Panc1 (cell line): ENCODE results near the gene LONP2. TPM values are rescaled to one million over a fixed set of nuclear protein-coding genes. Genes with fewer than 3 reads are reported as not detected.
"Not testable (repeated sequence)": the region's sequence is repeated elsewhere in the genome, so short reads cannot be mapped to it uniquely, and the experiment has no call there.

Source experiments
- ATAC-seq: fragments of 200-7000 bp; cut with Tn5 transposase; 2 replicates; pipeline ENCODE4 v1.9.1; 2020; ENCODE audit warnings: mild to moderate bottlenecking, moderate library complexity
- BruUV-seq: library from RNA; stranded (reverse); fragments of 400-500 nt; replicated peaks from 2 replicates; lab custom pipeline; 2021; lab: Mats Ljungman, UMichigan
- CTCF ChIA-PET: fragments of 300-600 bp; sonication (Branson Sonifier 250); formaldehyde crosslinking; loops from one replicate; lab custom pipeline; 2022; ENCODE audit warnings: antibody characterized with exemption; lab: Charles Lee
- POLR2A ChIA-PET: fragments of 300-600 bp; sonication (Branson Sonifier 250); formaldehyde crosslinking; loops from one replicate; lab custom pipeline; 2022; ENCODE audit warnings: antibody characterized with exemption; lab: Charles Lee
- DNase-seq: peaks from one replicate; pipeline ENCODE4 v3.0.0-alpha.2; 2010; ENCODE audit warnings: low read depth, low spot score
- H3K27ac ChIP-seq: 2 replicates; pipeline ENCODE4 v1.5.1; 2011; ENCODE audit warnings: mild to moderate bottlenecking, low read length, inconsistent platforms
- H3K27me3 ChIP-seq: fragments of 200-500 bp; sonication (Bioruptor generic); 2 replicates; pipeline ENCODE4 v1.6.0; 2014; ENCODE audit warnings: low read length, inconsistent platforms; ENCODE audit not compliant: control insufficient read depth, insufficient read depth
- H3K36me3 ChIP-seq: fragments of 200-500 bp; sonication (Bioruptor generic); 2 replicates; pipeline ENCODE4 v1.5.1; 2014; ENCODE audit warnings: inconsistent platforms, mild to moderate bottlenecking, low read length, moderate library complexity; ENCODE audit not compliant: control insufficient read depth, insufficient read depth
- H3K4me1 ChIP-seq: 2 replicates; pipeline ENCODE4 v1.5.1; 2011; ENCODE audit warnings: inconsistent platforms, mild to moderate bottlenecking, low read length, moderate library complexity; ENCODE audit not compliant: control insufficient read depth, insufficient read depth
- H3K4me3 ChIP-seq, 2 experiments: 2 replicates each; pipeline ENCODE4 v1.5.1; 2011 to 2012; ENCODE audit warnings: low read depth in 2 of 2, low read length in 2 of 2, mild to moderate bottlenecking in 2 of 2, inconsistent platforms in 1 of 2, moderate library complexity in 1 of 2
- H3K9me3 ChIP-seq: fragments of 200-500 bp; sonication (Bioruptor generic); 2 replicates; pipeline ENCODE4 v1.5.1; 2014; ENCODE audit warnings: low read depth, mild to moderate bottlenecking, inconsistent platforms, low read length, moderate library complexity; ENCODE audit not compliant: control insufficient read depth, insufficient read depth
- POLR2AphosphoS5 ChIP-seq: IDR thresholded peaks from 2 replicates; pipeline ENCODE4 v1.6.1; 2012; ENCODE audit warnings: mild to moderate bottlenecking, low read depth, low read length, moderate library complexity
- SIN3A ChIP-seq: IDR thresholded peaks from 2 replicates; pipeline ENCODE4 v1.6.1; 2012; ENCODE audit warnings: low read depth, mild to moderate bottlenecking, low read length, moderate library complexity, borderline replicate concordance; ENCODE audit not compliant: insufficient read depth
- TCF7L2 ChIP-seq: IDR thresholded peaks from 2 replicates; pipeline ENCODE4 v1.6.1; 2011; ENCODE audit warnings: mild to moderate bottlenecking, low read depth, low read length, inconsistent platforms
- in situ Hi-C: cut with HindIII; loops from 2 replicates; pipeline ENCODE4 v1.10.0; 2016; ENCODE audit warnings: low sequenced_read_pairs, low pct_unique_long_range_greater_than_20kb
- intact Hi-C: fragments of 100-400 bp; cut with micrococcal nuclease; formaldehyde crosslinking; loops from one replicate; pipeline ENCODE4 v1.10.0; 2022; ENCODE audit not compliant: unreplicated experiment
- total RNA-seq: library from RNA; stranded (reverse); gene quantifications from one replicate; pipeline ENCODE4 v1.2.1, GENCODE V29; 2021; ENCODE audit not compliant: unreplicated experiment
- TF ChIP-seq, protein P1 (sequence below), 2 experiments: IDR thresholded peaks; 2 replicates each; pipeline ENCODE4 v1.6.1; 2011 to 2012; ENCODE audit warnings: low read depth in 2 of 2, control low read depth in 1 of 2, low read length in 1 of 2, mild to moderate bottlenecking in 1 of 2, moderate library complexity in 1 of 2; ENCODE audit not compliant: insufficient read depth in 1 of 2
- TF ChIP-seq, protein P2 (sequence below): fragments of 450-650 bp; IDR thresholded peaks from 2 replicates; pipeline ENCODE4 v1.5.1; 2017; ENCODE audit warnings: mild to moderate bottlenecking

Gene LONP2
- total RNA-seq, 1 experiment from 2014 or later, result 22.9 TPM

DNA sequence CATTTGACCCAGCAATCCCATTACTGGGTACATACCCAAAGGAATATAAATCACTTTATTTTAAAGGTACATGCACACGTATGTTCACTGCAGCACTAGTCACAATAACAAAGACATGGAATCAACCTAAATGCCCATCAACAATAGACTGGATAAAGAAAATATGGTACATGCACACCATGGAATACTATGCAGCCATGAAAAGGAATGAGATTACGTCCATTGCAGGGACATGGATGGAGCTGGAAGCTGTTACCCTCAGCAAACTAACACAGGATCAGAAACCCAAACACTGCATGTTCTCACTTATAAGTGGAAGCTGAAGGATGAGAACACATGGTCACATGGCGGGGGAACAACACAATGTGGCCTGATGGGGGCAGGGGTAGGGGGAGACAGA, 4.0 kb upstream of the LONP2 start:
- H3K27me3 ChIP-seq, H3K27ac ChIP-seq, POLR2A ChIA-PET, BruUV-seq, H3K4me3 ChIP-seq, in situ Hi-C loops, H3K36me3 ChIP-seq, H3K4me1 ChIP-seq, ATAC-seq, H3K9me3 ChIP-seq, intact Hi-C loops, DNase-seq: not testable (repeated sequence)
- CTCF ChIA-PET, result interaction anchor here (0.6 kb wide), 1 partner anchor 1083 kb away, joined by 5 read pairs; no protein-coding TSS in a partner anchor

DNA sequence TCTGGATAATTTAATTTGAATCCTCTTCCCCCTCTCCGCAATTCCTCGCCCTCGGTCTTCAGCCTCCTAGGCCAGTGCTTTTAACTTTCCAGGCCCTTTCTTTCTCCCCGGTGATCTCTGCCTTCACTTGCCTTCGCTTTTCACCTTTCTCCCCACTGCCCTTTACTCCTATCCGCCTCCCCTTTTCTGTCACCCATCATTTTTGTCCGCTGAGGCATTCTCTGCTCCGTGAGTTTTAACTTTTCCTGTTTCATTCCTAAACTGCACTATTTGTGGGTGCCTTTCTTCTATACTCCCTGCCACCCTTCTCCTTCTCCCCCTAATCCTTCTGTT, 729 bp downstream of the LONP2 start:
- no TSS peak for BruUV-seq
- Histone ChIP-seq H3K4me3 (peak overlapping the region; percentile 79 to 86), H3K9me3 (no peaks in the 10 kb centered on the region), H3K4me1 (peaks cover 3% of the 10 kb centered on the region; the same call in 1 of the 2 replicates), H3K27ac (peak overlapping the region; percentile 81), H3K27me3 (no peaks in the 10 kb centered on the region), H3K36me3 (peaks cover 6% of the 10 kb centered on the region; the same call in 1 of the 2 replicates)
- DNase-seq, result no peak
- ChIA-PET POLR2A (no interaction called here), CTCF (no interaction called here)
- intact Hi-C loops (no loop called here), in situ Hi-C loops (no loop called here)
- TF ChIP-seq POLR2AphosphoS5 (no peak), TCF7L2 (no peak), SIN3A (no peak)
- TF ChIP-seq, protein P1, sequence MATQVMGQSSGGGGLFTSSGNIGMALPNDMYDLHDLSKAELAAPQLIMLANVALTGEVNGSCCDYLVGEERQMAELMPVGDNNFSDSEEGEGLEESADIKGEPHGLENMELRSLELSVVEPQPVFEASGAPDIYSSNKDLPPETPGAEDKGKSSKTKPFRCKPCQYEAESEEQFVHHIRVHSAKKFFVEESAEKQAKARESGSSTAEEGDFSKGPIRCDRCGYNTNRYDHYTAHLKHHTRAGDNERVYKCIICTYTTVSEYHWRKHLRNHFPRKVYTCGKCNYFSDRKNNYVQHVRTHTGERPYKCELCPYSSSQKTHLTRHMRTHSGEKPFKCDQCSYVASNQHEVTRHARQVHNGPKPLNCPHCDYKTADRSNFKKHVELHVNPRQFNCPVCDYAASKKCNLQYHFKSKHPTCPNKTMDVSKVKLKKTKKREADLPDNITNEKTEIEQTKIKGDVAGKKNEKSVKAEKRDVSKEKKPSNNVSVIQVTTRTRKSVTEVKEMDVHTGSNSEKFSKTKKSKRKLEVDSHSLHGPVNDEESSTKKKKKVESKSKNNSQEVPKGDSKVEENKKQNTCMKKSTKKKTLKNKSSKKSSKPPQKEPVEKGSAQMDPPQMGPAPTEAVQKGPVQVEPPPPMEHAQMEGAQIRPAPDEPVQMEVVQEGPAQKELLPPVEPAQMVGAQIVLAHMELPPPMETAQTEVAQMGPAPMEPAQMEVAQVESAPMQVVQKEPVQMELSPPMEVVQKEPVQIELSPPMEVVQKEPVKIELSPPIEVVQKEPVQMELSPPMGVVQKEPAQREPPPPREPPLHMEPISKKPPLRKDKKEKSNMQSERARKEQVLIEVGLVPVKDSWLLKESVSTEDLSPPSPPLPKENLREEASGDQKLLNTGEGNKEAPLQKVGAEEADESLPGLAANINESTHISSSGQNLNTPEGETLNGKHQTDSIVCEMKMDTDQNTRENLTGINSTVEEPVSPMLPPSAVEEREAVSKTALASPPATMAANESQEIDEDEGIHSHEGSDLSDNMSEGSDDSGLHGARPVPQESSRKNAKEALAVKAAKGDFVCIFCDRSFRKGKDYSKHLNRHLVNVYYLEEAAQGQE (IDR thresholded peaks at IDR 0.05; ENCODE audit: insufficient read depth in 1 of 2, low read depth in 2 of 2, low read length in 1 of 2), result no peak
- TF ChIP-seq, protein P2, sequence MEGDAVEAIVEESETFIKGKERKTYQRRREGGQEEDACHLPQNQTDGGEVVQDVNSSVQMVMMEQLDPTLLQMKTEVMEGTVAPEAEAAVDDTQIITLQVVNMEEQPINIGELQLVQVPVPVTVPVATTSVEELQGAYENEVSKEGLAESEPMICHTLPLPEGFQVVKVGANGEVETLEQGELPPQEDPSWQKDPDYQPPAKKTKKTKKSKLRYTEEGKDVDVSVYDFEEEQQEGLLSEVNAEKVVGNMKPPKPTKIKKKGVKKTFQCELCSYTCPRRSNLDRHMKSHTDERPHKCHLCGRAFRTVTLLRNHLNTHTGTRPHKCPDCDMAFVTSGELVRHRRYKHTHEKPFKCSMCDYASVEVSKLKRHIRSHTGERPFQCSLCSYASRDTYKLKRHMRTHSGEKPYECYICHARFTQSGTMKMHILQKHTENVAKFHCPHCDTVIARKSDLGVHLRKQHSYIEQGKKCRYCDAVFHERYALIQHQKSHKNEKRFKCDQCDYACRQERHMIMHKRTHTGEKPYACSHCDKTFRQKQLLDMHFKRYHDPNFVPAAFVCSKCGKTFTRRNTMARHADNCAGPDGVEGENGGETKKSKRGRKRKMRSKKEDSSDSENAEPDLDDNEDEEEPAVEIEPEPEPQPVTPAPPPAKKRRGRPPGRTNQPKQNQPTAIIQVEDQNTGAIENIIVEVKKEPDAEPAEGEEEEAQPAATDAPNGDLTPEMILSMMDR, result no peak
- ATAC-seq, result peak; percentile 18; the same call in 1 of the 2 replicates

DNA sequence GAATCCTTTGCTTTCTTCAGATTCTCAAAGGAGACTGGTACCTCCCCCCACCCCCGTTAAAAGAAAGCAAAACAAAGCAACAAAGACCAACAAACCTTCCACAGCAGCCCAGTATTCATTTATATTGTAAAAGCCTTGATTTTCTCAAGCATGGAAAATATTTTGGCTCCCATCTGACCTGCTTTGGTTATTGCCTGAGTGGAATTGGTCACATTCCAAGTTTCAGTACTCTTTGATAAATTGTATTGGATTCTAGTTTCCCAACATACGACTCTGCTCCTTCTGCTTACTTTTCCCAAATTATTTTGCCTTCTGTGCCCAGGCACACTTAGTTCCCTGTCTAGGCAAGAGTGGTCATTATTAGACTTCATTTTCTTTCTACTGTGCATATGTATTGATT, 2.0 kb downstream of the LONP2 start:
- intact Hi-C loops (no loop called here), in situ Hi-C loops (no loop called here)
- DNase-seq (no peak), ATAC-seq (no peak)
- POLR2A ChIA-PET, result no interaction called here
- H3K4me1 ChIP-seq, result peaks cover 3% of the 10 kb centered on the region; the same call in 1 of the 2 replicates
- TSS peak; percentile 69 for BruUV-seq
- no peak overlapping the region for H3K27ac ChIP-seq
- H3K4me3 ChIP-seq, result no peak overlapping the region
- no peaks in the 10 kb centered on the region for H3K27me3 ChIP-seq
- TF ChIP-seq TCF7L2, result no peak
- TF ChIP-seq, protein P2, result no peak
- CTCF ChIA-PET, result no interaction called here
- H3K9me3 ChIP-seq, result no peaks in the 10 kb centered on the region
- peaks cover 6% of the 10 kb centered on the region; the same call in 1 of the 2 replicates for H3K36me3 ChIP-seq
